Karpas-422 (cell line): ENCODE measurements around the gene KCNK1. TPM values are rescaled to one million over a fixed set of nuclear protein-coding genes. Genes with fewer than 3 reads are reported as not detected.

Experiments used
- DNase-seq: peaks from one replicate; pipeline ENCODE4 v3.0.0-alpha.2; 2015
- H2AFZ ChIP-seq: fragments of 200-600 bp; sonication (generic); 2 replicates; pipeline ENCODE4 v1.6.1; 2014; ENCODE audit warnings: antibody characterized with exemption, low read length, mixed read lengths
- H3K27ac ChIP-seq: fragments of 200-600 bp; sonication (generic); 2 replicates; pipeline ENCODE4 v1.5.1; 2014; ENCODE audit warnings: mild to moderate bottlenecking, low read length, moderate library complexity
- H3K27me3 ChIP-seq: fragments of 200-600 bp; sonication (generic); 2 replicates; pipeline ENCODE4 v1.6.1; 2014; ENCODE audit warnings: low read length, mixed read lengths
- H3K36me3 ChIP-seq: fragments of 200-600 bp; sonication (generic); 2 replicates; pipeline ENCODE4 v1.6.1; 2014; ENCODE audit warnings: low read length, mixed read lengths; ENCODE audit not compliant: insufficient read depth
- H3K4me1 ChIP-seq: fragments of 200-600 bp; sonication (generic); 2 replicates; pipeline ENCODE4 v1.6.1; 2014; ENCODE audit warnings: mild to moderate bottlenecking, low read length, mixed read lengths
- H3K4me2 ChIP-seq: fragments of 200-600 bp; sonication (generic); 2 replicates; pipeline ENCODE4 v1.6.1; 2014; ENCODE audit warnings: low read length, low read depth, mild to moderate bottlenecking; ENCODE audit not compliant: poor library complexity, severe bottlenecking
- H3K4me3 ChIP-seq: fragments of 200-600 bp; sonication (generic); 2 replicates; pipeline ENCODE4 v1.5.1; 2014; ENCODE audit warnings: mild to moderate bottlenecking, antibody characterized with exemption, low read length, mixed read lengths
- H3K79me2 ChIP-seq: fragments of 200-600 bp; sonication (generic); 2 replicates; pipeline ENCODE4 v1.6.1; 2014; ENCODE audit warnings: mild to moderate bottlenecking, low read length, mixed read lengths
- H3K9ac ChIP-seq: fragments of 200-600 bp; sonication (generic); 2 replicates; pipeline ENCODE4 v1.6.0; 2014; ENCODE audit warnings: low read length
- H3K9me2 ChIP-seq: fragments of 200-600 bp; sonication (generic), shearing (Covaris generic); replicated peaks from 2 replicates; pipeline ENCODE4 v1.6.0; 2014; ENCODE audit warnings: mild to moderate bottlenecking, low read length, moderate library complexity; ENCODE audit not compliant: insufficient read depth
- H3K9me3 ChIP-seq: fragments of 300-700, 200-600 bp; sonication (generic); 2 replicates; pipeline ENCODE4 v1.6.1; 2014; ENCODE audit warnings: low read length, mixed read lengths
- H4K20me1 ChIP-seq: fragments of 200-600 bp; sonication (generic); 2 replicates; pipeline ENCODE4 v1.6.1; 2014; ENCODE audit warnings: mild to moderate bottlenecking, antibody characterized with exemption, low read length, low read depth; ENCODE audit not compliant: insufficient read depth
- total RNA-seq: library from RNA; depleted of rRNA; stranded (reverse); fragments of >200 nt; shearing (Covaris generic); gene quantifications from 2 replicates; pipeline ENCODE4 v1.2.3, GENCODE V29; 2014; ENCODE audit warnings: low replicate concordance

Gene KCNK1
- total RNA-seq, 1 experiment from 2014 or later = not detected

- Histone ChIP-seq H3K79me2 (no peaks in the 10 kb centered on the region), H2AFZ (no peak overlapping the region), H3K4me2 (no peak overlapping the region)
Observed at GRCh38 chr1:233657466-233657865, 43.6 kb downstream of the KCNK1 start.

GRCh38 chr1:233659495-233659894 lies 45.6 kb downstream of the KCNK1 start:
- H3K36me3 ChIP-seq = no peaks in the 10 kb centered on the region
- H3K27me3 ChIP-seq = no peaks in the 10 kb centered on the region
- H3K9me2 ChIP-seq = no peaks in the 10 kb centered on the region
- DNase-seq = no peak
- no peak overlapping the region for H2AFZ ChIP-seq
- no peaks in the 10 kb centered on the region for H3K4me1 ChIP-seq
- H3K27ac ChIP-seq = no peak overlapping the region
- H3K9me3 ChIP-seq = no peaks in the 10 kb centered on the region
- no peak overlapping the region for H3K4me2 ChIP-seq
- no peak overlapping the region for H3K4me3 ChIP-seq
- H4K20me1 ChIP-seq = no peaks in the 10 kb centered on the region
- no peak overlapping the region for H3K9ac ChIP-seq
- no peaks in the 10 kb centered on the region for H3K79me2 ChIP-seq

More at GRCh38 chr1:233657466-233657865, 43.6 kb downstream of the KCNK1 start:
- H3K27me3 ChIP-seq = no peaks in the 10 kb centered on the region
- no peak overlapping the region for H3K9ac ChIP-seq
- H3K27ac ChIP-seq = no peak overlapping the region
- no peak for DNase-seq
- H3K4me1 ChIP-seq = no peaks in the 10 kb centered on the region
- H3K36me3 ChIP-seq = no peaks in the 10 kb centered on the region
- H4K20me1 ChIP-seq = no peaks in the 10 kb centered on the region
- no peak overlapping the region for H3K4me3 ChIP-seq
- H3K9me3 ChIP-seq = no peaks in the 10 kb centered on the region
- H3K9me2 ChIP-seq = no peaks in the 10 kb centered on the region

- Histone ChIP-seq H3K36me3 (no peaks in the 10 kb centered on the region), H3K4me1 (no peaks in the 10 kb centered on the region), H3K27ac (no peak overlapping the region), H3K4me3 (no peak overlapping the region), H3K4me2 (no peak overlapping the region), H3K79me2 (no peaks in the 10 kb centered on the region), H3K9ac (no peak overlapping the region), H4K20me1 (no peaks in the 10 kb centered on the region), H3K9me3 (no peaks in the 10 kb centered on the region), H3K9me2 (no peaks in the 10 kb centered on the region), H2AFZ (no peak overlapping the region), H3K27me3 (no peaks in the 10 kb centered on the region)
- DNase-seq = no peak
Observed at GRCh38 chr1:233661376-233662159, 47.7 kb downstream of the KCNK1 start.

- H3K27me3 ChIP-seq = no peaks in the 10 kb centered on the region
- no peak overlapping the region for H3K27ac ChIP-seq
- H4K20me1 ChIP-seq = no peaks in the 10 kb centered on the region
- no peak overlapping the region for H3K4me3 ChIP-seq
- H2AFZ ChIP-seq = no peak overlapping the region
- H3K9me2 ChIP-seq = no peaks in the 10 kb centered on the region
- H3K79me2 ChIP-seq = no peaks in the 10 kb centered on the region
- no peak overlapping the region for H3K9ac ChIP-seq
- no peak for DNase-seq
- H3K4me2 ChIP-seq = no peak overlapping the region
- no peaks in the 10 kb centered on the region for H3K4me1 ChIP-seq
- no peaks in the 10 kb centered on the region for H3K36me3 ChIP-seq
- no peaks in the 10 kb centered on the region for H3K9me3 ChIP-seq
Observed at GRCh38 chr1:233662575-233663304, 48.8 kb downstream of the KCNK1 start.

GRCh38 chr1:233664253-233664652 lies 50.3 kb downstream of the KCNK1 start:
- no peaks in the 10 kb centered on the region for H3K9me2 ChIP-seq
- H3K36me3 ChIP-seq = no peaks in the 10 kb centered on the region
- H3K27ac ChIP-seq = no peak overlapping the region
- no peak for DNase-seq
- H3K79me2 ChIP-seq = no peaks in the 10 kb centered on the region
- no peaks in the 10 kb centered on the region for H3K27me3 ChIP-seq
- no peaks in the 10 kb centered on the region for H3K4me1 ChIP-seq
- no peaks in the 10 kb centered on the region for H4K20me1 ChIP-seq
- H3K4me3 ChIP-seq = no peak overlapping the region
- no peak overlapping the region for H3K4me2 ChIP-seq
- no peaks in the 10 kb centered on the region for H3K9me3 ChIP-seq
- H2AFZ ChIP-seq = no peak overlapping the region
- no peak overlapping the region for H3K9ac ChIP-seq

- H3K9me2 ChIP-seq = no peaks in the 10 kb centered on the region
- H3K4me1 ChIP-seq = no peaks in the 10 kb centered on the region
- no peak overlapping the region for H3K9ac ChIP-seq
- no peaks in the 10 kb centered on the region for H3K27me3 ChIP-seq
- H3K4me3 ChIP-seq = no peak overlapping the region
- no peaks in the 10 kb centered on the region for H4K20me1 ChIP-seq
- DNase-seq = no peak
- no peak overlapping the region for H3K4me2 ChIP-seq
- H3K79me2 ChIP-seq = no peaks in the 10 kb centered on the region
- no peak overlapping the region for H2AFZ ChIP-seq
- H3K9me3 ChIP-seq = no peaks in the 10 kb centered on the region
- no peaks in the 10 kb centered on the region for H3K36me3 ChIP-seq
- no peak overlapping the region for H3K27ac ChIP-seq
Observed at GRCh38 chr1:233664804-233665574, 51.1 kb downstream of the KCNK1 start.

GRCh38 chr1:233665575-233666270 lies 51.8 kb downstream of the KCNK1 start:
- H3K9me2 ChIP-seq = no peaks in the 10 kb centered on the region
- no peaks in the 10 kb centered on the region for H3K4me1 ChIP-seq
- H3K9ac ChIP-seq = no peak overlapping the region
- no peak overlapping the region for H2AFZ ChIP-seq
- no peak overlapping the region for H3K4me2 ChIP-seq
- no peaks in the 10 kb centered on the region for H3K27me3 ChIP-seq
- no peak overlapping the region for H3K4me3 ChIP-seq
- H3K27ac ChIP-seq = no peak overlapping the region
- H3K9me3 ChIP-seq = no peaks in the 10 kb centered on the region
- H3K36me3 ChIP-seq = no peaks in the 10 kb centered on the region
- no peak for DNase-seq
- H4K20me1 ChIP-seq = no peaks in the 10 kb centered on the region
- no peaks in the 10 kb centered on the region for H3K79me2 ChIP-seq
